ENCODE measurements around the gene CCDC194. TPM values are rescaled to one million over a fixed set of nuclear protein-coding genes. Genes with fewer than 3 reads are reported as not detected.

The CCDC194 gene
- total and polyA plus RNA-seq, 2 of the 13 experiments (the other 11 are each of a cell fraction or from before 2014, with no cell fraction given): 0.13 to 0.21 TPM

- H3K4me1 ChIP-seq (ENCODE audit: insufficient read depth, low read length): peaks cover 17% of the 10 kb centered on the region
- DNase-seq (ENCODE audit: low spot score) (no peak), FAIRE-seq (peak; percentile 12), ATAC-seq (no peak)
- H3K36me3 ChIP-seq (replicated peaks in 1 of 2; ENCODE audit: control insufficient read depth in 1 of 2, insufficient read depth in 2 of 2, low read length in 2 of 2): peaks cover 1 to 12% of the 10 kb centered on the region in 2 experiments; a peak in 2 of 5 replicates
- H3K4me2 ChIP-seq (ENCODE audit: low read depth, low read length): peak overlapping the region; percentile 91
- H3K9ac ChIP-seq (ENCODE audit: insufficient read depth, low read depth, low read length): peak overlapping the region; percentile 69
- intact Hi-C loops (cut with micrococcal nuclease; ENCODE audit: unreplicated experiment): loop anchor here (1.0 kb wide), 1 partner anchor 14 kb away; the partner anchor contains the start of gene BST2
- no peaks in the 10 kb centered on the region for H3K27me3 ChIP-seq (ENCODE audit: control insufficient read depth in 1 of 2, insufficient read depth in 2 of 2, low read length in 2 of 2)
- POLR2A ChIA-PET: interaction anchor here (0.6 to 2.0 kb wide), 13 partner anchors 10 to 440 kb away, joined by 3 to 76 read pairs (median 4); partner anchors contain the start of genes BST2, DDA1 and MRPL34
- no peak overlapping the region for H2AFZ ChIP-seq (ENCODE audit: low read length)
- H4K20me1 ChIP-seq (ENCODE audit: insufficient read depth, low read length): no peaks in the 10 kb centered on the region
- TSS peak; percentile 98 for BruUV-seq (replicated peaks)
- no peaks in the 10 kb centered on the region for H3K79me2 ChIP-seq (ENCODE audit: insufficient read depth, low read length)
- no peaks in the 10 kb centered on the region for H3K9me3 ChIP-seq (ENCODE audit: low read length)
- in situ Hi-C loops (cut with HindIII; ENCODE audit: extremely low pct_ligation_motif_present, low pct_unique_long_range_greater_than_20kb): no loop called here
- CTCF ChIA-PET (ENCODE audit: low intra/inter-chr PET ratio, low total read pairs): no interaction called here
- H3K4me3 ChIP-seq (replicated peaks in 1 of 3; ENCODE audit: insufficient read depth in 1 of 3, low read depth in 2 of 3, low read length in 3 of 3): peak overlapping the region; percentile 57 to 82 (median 62)
- 28% methylated on average over 8 of the region's 8 CpGs for WGBS (ENCODE audit: low lambda C conversion rate)
- TF ChIP-seq ZIK1 (CRISPR knock-in tag; IDR thresholded peaks at IDR 0.05; ENCODE audit: borderline replicate concordance, low read depth): 0 out of 2 replicates have a peak, but pooled peaks have one; percentile 26
- 0 out of 2 replicates have a peak, but pooled peaks have one; percentile 31 for TF ChIP-seq CHD4 (IDR thresholded peaks at IDR 0.05; ENCODE audit: borderline replicate concordance, low read length)
- TF ChIP-seq ZMYM4 (CRISPR knock-in tag; IDR thresholded peaks at IDR 0.05): no peak
- TF ChIP-seq ZNF460 (CRISPR knock-in tag; IDR thresholded peaks at IDR 0.05; ENCODE audit: borderline replicate concordance): no peak
- no peak for TF ChIP-seq PHF8 (CRISPR knock-in tag; IDR thresholded peaks at IDR 0.05)
- TF ChIP-seq ZNF615 (CRISPR knock-in tag; IDR thresholded peaks at IDR 0.05; ENCODE audit: borderline replicate concordance): 0 out of 2 replicates have a peak, but pooled peaks have one; percentile 72
- no peak for TF ChIP-seq HNRNPLL (IDR thresholded peaks at IDR 0.05; ENCODE audit: low read depth, low read length, poor library complexity, severe bottlenecking)
- TF ChIP-seq ZNF33B (CRISPR knock-in tag; IDR thresholded peaks at IDR 0.05): 0 out of 2 replicates have a peak, but pooled peaks have one; percentile 50
- TF ChIP-seq NCOR1 (IDR thresholded peaks at IDR 0.05; ENCODE audit: borderline replicate concordance, low read length): peak; percentile 13; the same call in 1 of the 2 replicates
- TF ChIP-seq CBX2 (IDR thresholded peaks at IDR 0.05; ENCODE audit: low read depth, low read length): no peak
- no peak for TF ChIP-seq CBX2 (CRISPR knock-in tag; IDR thresholded peaks at IDR 0.05; ENCODE audit: low read depth)
- no peak for TF ChIP-seq MIER2 (CRISPR knock-in tag; IDR thresholded peaks at IDR 0.05)
- TF ChIP-seq ZNF225 (CRISPR knock-in tag; IDR thresholded peaks at IDR 0.05): no peak
- TF ChIP-seq ATAD3A (CRISPR knock-in tag; IDR thresholded peaks at IDR 0.05): no peak
- TF ChIP-seq ZNF775 (CRISPR knock-in tag; IDR thresholded peaks at IDR 0.05; ENCODE audit: borderline replicate concordance): 0 out of 2 replicates have a peak, but pooled peaks have one; percentile 59
- TF ChIP-seq MYNN (CRISPR knock-in tag; IDR thresholded peaks at IDR 0.05; ENCODE audit: low read depth): 0 out of 2 replicates have a peak, but pooled peaks have one; percentile 4
- no peak for TF ChIP-seq ZNF773 (CRISPR knock-in tag; IDR thresholded peaks at IDR 0.05; ENCODE audit: borderline replicate concordance)
- 0 out of 2 replicates have a peak, but pooled peaks have one; percentile 9 for TF ChIP-seq ZSCAN25 (CRISPR knock-in tag; IDR thresholded peaks at IDR 0.05)
- TF ChIP-seq TOE1 (CRISPR knock-in tag; IDR thresholded peaks at IDR 0.05): no peak
- peak; percentile 15; the same call in 1 of the 2 replicates for TF ChIP-seq ZNF44 (CRISPR knock-in tag; IDR thresholded peaks at IDR 0.05)
- TF ChIP-seq ATM (IDR thresholded peaks at IDR 0.05; ENCODE audit: borderline replicate concordance): no peak
- no peak for TF ChIP-seq GMEB2 (CRISPR knock-in tag; IDR thresholded peaks at IDR 0.05; ENCODE audit: low read depth)
- 0 out of 2 replicates have a peak, but pooled peaks have one; percentile 29 for TF ChIP-seq SSRP1 (CRISPR knock-in tag; IDR thresholded peaks at IDR 0.05)
- peak overlapping the region; percentile 65 for H3K27ac ChIP-seq (ENCODE audit: extremely low read length, insufficient read depth, low read length)
These were observed 25.2 kb upstream of the CCDC194 start for GRCh38 chr19:17419154-17419620.
